Measurements from ENCODE around the gene ADGRG7.
"Not testable (repeated sequence)": the region's sequence is repeated elsewhere in the genome, so short reads cannot be mapped to it uniquely, and the experiment has no call there.

ADGRG7 gene

GRCh38 chr3:100653604-100654294 lies 44.3 kb downstream of the ADGRG7 start:
- no peaks in the 10 kb centered on the region for H3K27me3 Mint-ChIP-seq (ENCODE audit: low read depth, poor library complexity)
- H3K36me3 Mint-ChIP-seq (ENCODE audit: low read depth), result no peaks in the 10 kb centered on the region
- TF ChIP-seq CTCF (IDR thresholded peaks at IDR 0.05), result no peak
- no peak overlapping the region for H3K4me3 Mint-ChIP-seq
- no peaks in the 10 kb centered on the region for H3K4me1 Mint-ChIP-seq
- no peak for DNase-seq
- H3K27ac Mint-ChIP-seq, result no peak overlapping the region
- no peaks in the 10 kb centered on the region for H3K9me3 Mint-ChIP-seq

GRCh38 chr3:100656945-100657344 lies 47.5 kb downstream of the ADGRG7 start:
- no peak for DNase-seq
- Mint-ChIP-seq H3K27ac (no peak overlapping the region), H3K27me3 (ENCODE audit: low read depth, poor library complexity) (peaks cover 1% of the 10 kb centered on the region), H3K4me1 (no peaks in the 10 kb centered on the region), H3K4me3 (no peak overlapping the region), H3K36me3 (ENCODE audit: low read depth) (no peaks in the 10 kb centered on the region), H3K9me3 (no peaks in the 10 kb centered on the region)
- TF ChIP-seq CTCF (IDR thresholded peaks at IDR 0.05), result no peak

GRCh38 chr3:100661294-100661693 lies 51.9 kb downstream of the ADGRG7 start:
- H3K4me1 Mint-ChIP-seq; H3K36me3 Mint-ChIP-seq (ENCODE audit: low read depth); H3K4me3 Mint-ChIP-seq; DNase-seq; H3K27me3 Mint-ChIP-seq (ENCODE audit: low read depth, poor library complexity); H3K9me3 Mint-ChIP-seq: not testable (repeated sequence)
- H3K27ac Mint-ChIP-seq, result peak overlapping the region; percentile 24

- H3K36me3 Mint-ChIP-seq (ENCODE audit: low read depth), result no peaks in the 10 kb centered on the region
- peaks cover 6% of the 10 kb centered on the region for H3K27me3 Mint-ChIP-seq (ENCODE audit: low read depth, poor library complexity)
- DNase-seq, result no peak
- H3K4me3 Mint-ChIP-seq, result no peak overlapping the region
- no peaks in the 10 kb centered on the region for H3K4me1 Mint-ChIP-seq
- no peaks in the 10 kb centered on the region for H3K9me3 Mint-ChIP-seq
- no peak overlapping the region for H3K27ac Mint-ChIP-seq
- no peak for TF ChIP-seq CTCF (IDR thresholded peaks at IDR 0.05)
Observed at GRCh38 chr3:100662113-100662823, 52.9 kb downstream of the ADGRG7 start.

- H3K4me1 Mint-ChIP-seq, result no peaks in the 10 kb centered on the region
- H3K27ac Mint-ChIP-seq, result no peak overlapping the region
- no peak for TF ChIP-seq CTCF (IDR thresholded peaks at IDR 0.05)
- H3K36me3 Mint-ChIP-seq (ENCODE audit: low read depth), result no peaks in the 10 kb centered on the region
- DNase-seq, result no peak
- no peak overlapping the region for H3K4me3 Mint-ChIP-seq
- H3K27me3 Mint-ChIP-seq (ENCODE audit: low read depth, poor library complexity), result peaks cover 6% of the 10 kb centered on the region
- peaks cover 5% of the 10 kb centered on the region for H3K9me3 Mint-ChIP-seq
Observed at GRCh38 chr3:100665230-100665629, 55.8 kb downstream of the ADGRG7 start.

GRCh38 chr3:100666699-100667098 lies 57.3 kb downstream of the ADGRG7 start:
- H3K27ac Mint-ChIP-seq; H3K4me3 Mint-ChIP-seq; H3K4me1 Mint-ChIP-seq; DNase-seq; H3K27me3 Mint-ChIP-seq (ENCODE audit: low read depth, poor library complexity); H3K36me3 Mint-ChIP-seq (ENCODE audit: low read depth): not testable (repeated sequence)
- H3K9me3 Mint-ChIP-seq, result peaks cover 19% of the 10 kb centered on the region

GRCh38 chr3:100667316-100667715 lies 57.9 kb downstream of the ADGRG7 start:
- not testable (repeated sequence) for H3K4me3 Mint-ChIP-seq; H3K27me3 Mint-ChIP-seq (ENCODE audit: low read depth, poor library complexity); H3K36me3 Mint-ChIP-seq (ENCODE audit: low read depth); H3K4me1 Mint-ChIP-seq; DNase-seq; H3K27ac Mint-ChIP-seq
- H3K9me3 Mint-ChIP-seq, result peaks cover 23% of the 10 kb centered on the region

- not testable (repeated sequence) for DNase-seq; H3K27me3 Mint-ChIP-seq (ENCODE audit: low read depth, poor library complexity)
Observed at GRCh38 chr3:100670995-100671394, 61.6 kb downstream of the ADGRG7 start.

More at GRCh38 chr3:100670995-100671394, 61.6 kb downstream of the ADGRG7 start:
- H3K4me3 Mint-ChIP-seq; H3K36me3 Mint-ChIP-seq (ENCODE audit: low read depth); H3K4me1 Mint-ChIP-seq; H3K27ac Mint-ChIP-seq: not testable (repeated sequence)
- peaks cover 30% of the 10 kb centered on the region for H3K9me3 Mint-ChIP-seq
